Metanephros (tissue), 1 donor: Measurements from ENCODE around the gene USP12. TPM values are rescaled to one million over a fixed set of nuclear protein-coding genes. Genes with fewer than 3 reads are reported as not detected.

Source experiments
- total RNA-seq: library from RNA; depleted of rRNA; stranded (reverse); fragments of >200 nt; gene quantifications from one replicate; pipeline ENCODE4 v1.2.3, GENCODE V29; 2014

Gene USP12
- total RNA-seq, result 32.2 TPM

GRCh38 chr13:27171244-27171826 is at the start of gene USP12:
Gene USP12 (minus strand): TSS chr13:27171811. CDS start chr13:27171639, 172 bp downstream.

Other genes starting within 250 kb of the USP12 start
- 1,460 TPM for gene RPL21, start 79.7 kb upstream of the USP12 start, total RNA-seq
- gene RASL11A, start 99.0 kb upstream of the USP12 start, total RNA-seq, result 42.3 TPM